CD4-positive, alpha-beta T cell (primary cell): ENCODE results near the gene AHRR. TPM values are rescaled to one million over a fixed set of nuclear protein-coding genes. Genes with fewer than 3 reads are reported as not detected.
A peak's percentile ranks its signal among the peaks of the same experiment; 100 is the strongest.

ENCODE experiments used
- ATAC-seq: fragments of 200-7000 bp; cut with Tn5 transposase; one replicate; pipeline ENCODE4 v1.10.0; 2022; ENCODE audit warnings: mild to moderate bottlenecking; ENCODE audit not compliant: poor library complexity
- CTCF ChIA-PET: fragments of 350-600 bp; sonication (Branson Sonifier 250); formaldehyde crosslinking; loops from one replicate; lab custom pipeline; 2021; ENCODE audit warnings: antibody characterized with exemption, inconsistent platforms; lab: Charles Lee
- POLR2A ChIA-PET: fragments of 350-600 bp; sonication (Branson Sonifier 250); formaldehyde crosslinking; loops from one replicate; lab custom pipeline; 2021; ENCODE audit warnings: antibody characterized with exemption, inconsistent platforms; lab: Charles Lee
- DNase-seq, 14 experiments: peaks; one replicate each; pipeline ENCODE4 v3.0.0-alpha.2; 2013 to 2020; ENCODE audit warnings: mixed read lengths in 2 of 14
- H3K27ac ChIP-seq, 2 donors: one replicate each; pipeline versions ENCODE4 v1.5.1 to v1.7.0; 2013; ENCODE audit warnings: low read length in 2 of 2, low read depth in 1 of 2, mild to moderate bottlenecking in 1 of 2
- H3K27me3 ChIP-seq, 2 experiments: 1 replicate in 1 of 2; 2 replicates in 1 of 2; pipeline versions ENCODE4 v1.6.1 to v1.7.0; 2013; ENCODE audit warnings: low read length in 2 of 2, control low read depth in 1 of 2, mild to moderate bottlenecking in 1 of 2, moderate library complexity in 1 of 2; ENCODE audit not compliant: insufficient read depth in 2 of 2, control insufficient read depth in 1 of 2
- H3K36me3 ChIP-seq: one replicate; pipeline ENCODE4 v1.6.1; 2013; ENCODE audit warnings: low read length, control low read depth; ENCODE audit not compliant: insufficient read depth
- H3K4me1 ChIP-seq: one replicate; pipeline ENCODE4 v1.6.1; 2013; ENCODE audit warnings: low read length, control low read depth; ENCODE audit not compliant: insufficient read depth
- H3K4me3 ChIP-seq: one replicate; pipeline ENCODE4 v1.5.1; 2013; ENCODE audit warnings: mild to moderate bottlenecking, low read length, moderate library complexity
- H3K9me3 ChIP-seq, 2 experiments: 1 replicate in 1 of 2; 2 replicates in 1 of 2; pipeline versions ENCODE4 v1.6.1 to v1.7.0; 2013; ENCODE audit warnings: low read length in 2 of 2, mild to moderate bottlenecking in 2 of 2, control low read depth in 1 of 2, moderate library complexity in 1 of 2; ENCODE audit not compliant: control insufficient read depth in 1 of 2, insufficient read depth in 1 of 2
- H3K27ac Mint-ChIP-seq: one replicate; pipeline ENCODE4 v1.8.0; 2020; ENCODE audit warnings: mixed read lengths
- H3K27me3 Mint-ChIP-seq: one replicate; pipeline ENCODE4 v1.8.0; 2021; ENCODE audit warnings: mixed read lengths
- H3K36me3 Mint-ChIP-seq: one replicate; pipeline ENCODE4 v1.8.0; 2021; ENCODE audit warnings: low read depth, mixed read lengths
- H3K4me1 Mint-ChIP-seq: one replicate; pipeline ENCODE4 v1.8.0; 2021; ENCODE audit warnings: low read depth, mixed read lengths
- H3K4me3 Mint-ChIP-seq: one replicate; pipeline ENCODE4 v1.8.0; 2020; ENCODE audit warnings: mild to moderate bottlenecking, mixed read lengths
- H3K9me3 Mint-ChIP-seq: one replicate; pipeline ENCODE4 v1.8.0; 2020; ENCODE audit warnings: mixed read lengths
- intact Hi-C, 2 experiments: fragments of 100-400 bp; cut with DNase I in 1 of 2; cut with micrococcal nuclease in 1 of 2; formaldehyde crosslinking; loops; one replicate each; pipeline versions ENCODE4 v1.15.1 to v1.9.0; 2023 to 2025; cut with DNase I, micrococcal nuclease
- total RNA-seq, 174 experiments: library from RNA in 2 of 174; stranded (reverse) in 2 of 174; gene quantifications; one replicate each; pipeline ENCODE4 v1.2.3 and lab custom pipeline; 2021 to 2026
- TF ChIP-seq, protein P1 (sequence below): fragments of 200-600 bp; IDR thresholded peaks from one replicate; pipeline ENCODE4 v1.8.0; 2022; ENCODE audit warnings: antibody characterized with exemption, mild to moderate bottlenecking

AHRR gene
- total RNA-seq, 2 experiments from 2014 or later = 0.45 to 0.63 TPM

DNA sequence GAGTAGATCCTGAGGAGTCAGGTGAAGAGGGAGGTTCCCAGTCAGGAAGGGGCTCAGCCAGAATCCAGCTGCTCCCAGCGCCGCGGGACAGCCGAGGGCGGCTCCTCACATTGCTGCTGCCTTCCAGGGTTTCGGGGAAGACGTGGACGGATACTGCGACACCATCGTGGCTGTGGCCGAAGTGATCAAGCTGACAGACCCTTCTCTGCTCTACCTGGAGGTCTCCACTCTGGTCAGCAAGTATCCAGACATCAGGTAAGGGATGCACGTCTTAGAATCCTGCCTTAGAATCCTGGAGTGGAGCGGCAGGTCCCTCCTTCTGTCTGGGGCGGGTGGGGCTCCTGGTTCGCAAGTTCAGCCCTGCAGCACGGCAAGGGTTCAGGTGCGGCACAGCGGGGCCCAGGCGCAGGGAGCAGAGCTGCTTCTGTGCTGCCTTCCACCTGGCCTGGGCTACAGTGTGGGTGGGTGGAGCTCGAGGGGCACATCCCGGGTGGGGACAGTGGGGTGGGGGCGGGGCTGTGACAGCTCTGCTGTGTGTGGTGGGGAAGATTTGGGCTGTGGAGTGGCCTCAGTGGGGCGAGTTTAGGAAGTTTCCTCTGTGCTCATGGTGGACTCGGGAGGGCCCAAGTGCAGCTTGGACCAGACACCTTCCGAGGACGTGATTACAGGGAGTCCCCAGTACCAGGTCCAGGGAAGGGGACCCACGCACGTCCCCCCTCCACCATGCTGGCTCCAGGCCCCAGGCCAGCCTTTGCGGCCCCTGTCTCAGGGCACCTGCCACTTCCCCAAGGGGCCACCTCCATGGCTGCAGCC lies 144.3 kb downstream of the AHRR start:
- H3K4me1 ChIP-seq = peaks cover 16% of the 10 kb centered on the region
- no peak overlapping the region for H3K4me3 Mint-ChIP-seq
- TF ChIP-seq, protein P1, sequence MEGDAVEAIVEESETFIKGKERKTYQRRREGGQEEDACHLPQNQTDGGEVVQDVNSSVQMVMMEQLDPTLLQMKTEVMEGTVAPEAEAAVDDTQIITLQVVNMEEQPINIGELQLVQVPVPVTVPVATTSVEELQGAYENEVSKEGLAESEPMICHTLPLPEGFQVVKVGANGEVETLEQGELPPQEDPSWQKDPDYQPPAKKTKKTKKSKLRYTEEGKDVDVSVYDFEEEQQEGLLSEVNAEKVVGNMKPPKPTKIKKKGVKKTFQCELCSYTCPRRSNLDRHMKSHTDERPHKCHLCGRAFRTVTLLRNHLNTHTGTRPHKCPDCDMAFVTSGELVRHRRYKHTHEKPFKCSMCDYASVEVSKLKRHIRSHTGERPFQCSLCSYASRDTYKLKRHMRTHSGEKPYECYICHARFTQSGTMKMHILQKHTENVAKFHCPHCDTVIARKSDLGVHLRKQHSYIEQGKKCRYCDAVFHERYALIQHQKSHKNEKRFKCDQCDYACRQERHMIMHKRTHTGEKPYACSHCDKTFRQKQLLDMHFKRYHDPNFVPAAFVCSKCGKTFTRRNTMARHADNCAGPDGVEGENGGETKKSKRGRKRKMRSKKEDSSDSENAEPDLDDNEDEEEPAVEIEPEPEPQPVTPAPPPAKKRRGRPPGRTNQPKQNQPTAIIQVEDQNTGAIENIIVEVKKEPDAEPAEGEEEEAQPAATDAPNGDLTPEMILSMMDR = no peak
- H3K9me3 ChIP-seq = no peaks in the 10 kb centered on the region
- H3K27me3 ChIP-seq = no peaks in the 10 kb centered on the region
- H3K9me3 Mint-ChIP-seq = no peaks in the 10 kb centered on the region
- ChIA-PET POLR2A (interaction anchor here (0.9 kb wide), 1 partner anchor 13 kb away, joined by 5 read pairs; no protein-coding TSS in a partner anchor), CTCF (no interaction called here)
- H3K36me3 ChIP-seq = peaks cover 30% of the 10 kb centered on the region
- no peak overlapping the region for H3K4me3 ChIP-seq
- intact Hi-C loops = no loop called here
- H3K36me3 Mint-ChIP-seq = peaks cover 44% of the 10 kb centered on the region
- no peak overlapping the region for H3K27ac Mint-ChIP-seq
- peaks cover 22% of the 10 kb centered on the region for H3K4me1 Mint-ChIP-seq
- H3K27me3 Mint-ChIP-seq = no peaks in the 10 kb centered on the region
- no peak for ATAC-seq
- H3K27ac ChIP-seq = no peak overlapping the region
- DNase-seq = no peak

DNA sequence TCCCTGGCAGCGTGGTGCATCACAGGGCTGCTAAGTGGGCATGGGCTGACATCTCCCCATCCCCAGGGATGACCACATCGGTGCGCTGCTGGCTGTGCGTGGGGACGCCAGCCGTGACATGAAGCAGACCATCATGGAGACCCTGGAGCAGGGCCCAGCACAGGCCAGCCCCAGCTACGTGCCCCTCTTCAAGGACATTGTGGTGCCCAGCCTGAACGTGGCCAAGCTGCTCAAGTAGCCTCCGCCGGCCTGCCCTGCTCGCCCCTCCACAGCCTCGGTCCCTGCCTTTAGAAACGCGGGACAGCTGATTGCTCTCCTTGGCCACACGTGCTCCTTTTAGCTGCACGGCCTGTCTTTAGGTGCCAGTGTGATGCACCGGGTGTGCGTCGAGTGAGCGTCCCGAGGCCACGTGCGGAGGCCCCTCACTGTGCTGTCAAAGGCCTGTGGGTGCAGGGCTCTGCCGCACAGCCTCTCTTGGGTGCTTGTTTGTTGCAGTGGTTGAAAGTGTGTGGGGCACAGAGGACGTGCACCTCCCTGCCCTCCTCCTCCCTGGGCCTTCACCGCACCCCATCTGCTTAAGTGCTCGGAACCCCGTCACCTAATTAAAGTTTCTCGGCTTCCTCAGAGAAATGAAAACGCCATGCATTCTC lies 145.3 kb downstream of the AHRR start:
- H3K4me3 Mint-ChIP-seq = no peak overlapping the region
- ChIA-PET CTCF (no interaction called here), POLR2A (no interaction called here)
- no peaks in the 10 kb centered on the region for H3K9me3 ChIP-seq
- ATAC-seq (no peak), DNase-seq (peak in 1 of 14 experiments; percentile 1)
- peaks cover 32% of the 10 kb centered on the region for H3K4me1 Mint-ChIP-seq
- TF ChIP-seq, protein P1 = no peak
- peaks cover 38% of the 10 kb centered on the region for H3K36me3 Mint-ChIP-seq
- no peaks in the 10 kb centered on the region for H3K27me3 Mint-ChIP-seq
- H3K27ac Mint-ChIP-seq = no peak overlapping the region
- no peaks in the 10 kb centered on the region for H3K9me3 Mint-ChIP-seq
- peaks cover 26% of the 10 kb centered on the region for H3K4me1 ChIP-seq
- intact Hi-C loops = no loop called here
- no peak overlapping the region for H3K4me3 ChIP-seq
- no peak overlapping the region for H3K27ac ChIP-seq
- H3K27me3 ChIP-seq = no peaks in the 10 kb centered on the region
- H3K36me3 ChIP-seq = peaks cover 28% of the 10 kb centered on the region

DNA sequence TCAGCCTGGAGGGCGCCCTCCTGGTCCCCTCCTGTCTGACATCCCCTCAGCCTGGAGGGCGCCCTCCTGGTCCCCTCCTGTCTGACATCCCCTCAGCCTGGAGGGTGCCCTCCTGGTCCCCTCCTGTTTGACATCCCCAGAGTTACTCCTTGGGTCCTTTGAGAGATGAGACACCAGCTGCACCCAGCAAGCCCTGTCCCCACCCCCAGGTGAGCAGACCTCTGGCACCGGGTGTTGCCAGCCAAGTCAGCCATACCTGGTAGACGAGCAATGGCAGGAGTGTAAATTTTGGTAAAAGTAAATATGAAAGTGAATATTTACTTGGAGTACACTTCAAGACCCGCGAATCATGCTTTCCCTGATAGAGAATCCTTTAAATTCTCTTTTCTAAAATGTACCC lies 146.9 kb downstream of the AHRR start:
- Mint-ChIP-seq H3K36me3 (peaks cover 27% of the 10 kb centered on the region), H3K27me3 (no peaks in the 10 kb centered on the region), H3K4me1 (peaks cover 34% of the 10 kb centered on the region), H3K9me3 (no peaks in the 10 kb centered on the region), H3K4me3 (no peak overlapping the region), H3K27ac (no peak overlapping the region)
- H3K9me3 ChIP-seq = no peaks in the 10 kb centered on the region
- ChIA-PET POLR2A (no interaction called here), CTCF (no interaction called here)
- TF ChIP-seq, protein P1 = no peak
- ATAC-seq (no peak), DNase-seq (peak in 1 of 14 experiments; percentile 2)
- H3K36me3 ChIP-seq = peaks cover 19% of the 10 kb centered on the region
- peaks cover 36% of the 10 kb centered on the region for H3K4me1 ChIP-seq
- H3K4me3 ChIP-seq = no peak overlapping the region
- intact Hi-C loops = no loop called here
- H3K27me3 ChIP-seq = no peaks in the 10 kb centered on the region
- H3K27ac ChIP-seq = no peak overlapping the region
